ENCODE results near the gene PRPF40B. TPM values are rescaled to one million over a fixed set of nuclear protein-coding genes. Genes with fewer than 3 reads are reported as not detected.

PRPF40B gene
- total RNA-seq (10 to 100 TPM; 16.0 to 17.3 TPM), polyA plus RNA-seq (ENCODE audit: insufficient read length in 6 of 6) (10 to 100 TPM; 17.6 to 27.5 (median 23.7) TPM)
- long read RNA-seq, donor 1, partial matches to known transcripts: 26 of 30 reads
- long read RNA-seq, donor 1, other reads (novel, unspliced or antisense): 0 of 30 reads
- long read RNA-seq, donor 2, partial matches to known transcripts: 9 of 10 reads
- long read RNA-seq, donor 2, other reads (novel, unspliced or antisense): 0 of 10 reads
- long read RNA-seq, donor 3: 0 reads
- long read RNA-seq, donor 4, partial matches to known transcripts: 2 of 5 reads
- long read RNA-seq, donor 4, other reads (novel, unspliced or antisense): 3 of 5 reads
- long read RNA-seq, donor 5, partial matches to known transcripts: 0 of 2 reads
- long read RNA-seq, donor 5, other reads (novel, unspliced or antisense): 0 of 2 reads
- long read RNA-seq, donor 6: 0 reads
- long read RNA-seq, donor 7: 0 reads
- long read RNA-seq, donor 8, partial matches to known transcripts: 0 of 1 reads
- long read RNA-seq, donor 8, other reads (novel, unspliced or antisense): 0 of 1 reads
- long read RNA-seq, donor 9: 0 reads
- long read RNA-seq, donor 10, partial matches to known transcripts: 0 of 8 reads
- long read RNA-seq, donor 10, other reads (novel, unspliced or antisense): 8 of 8 reads
- long read RNA-seq, donor 11: 0 reads
- long read RNA-seq, donor 12, partial matches to known transcripts: 8 of 9 reads
- long read RNA-seq, donor 12, other reads (novel, unspliced or antisense): 0 of 9 reads

- TF ChIP-seq CTCF (IDR thresholded peaks at IDR 0.05): peak in 1 of 2 donors; percentile 26
- intact Hi-C loops (cut with DNase I): no loop called here
- H3K36me3 ChIP-seq: no peaks in the 10 kb centered on the region
- H3K27ac ChIP-seq: peak within 1 kb of the TSS; percentile 67 to 77
- peaks cover 0 to 23% of the 10 kb centered on the region in 2 donors for H3K27me3 ChIP-seq
- peaks cover 11 to 28% of the 10 kb centered on the region in 2 donors for H3K4me1 ChIP-seq
- peak; percentile 93 for ATAC-seq
- H3K4me3 ChIP-seq: peak within 1 kb of the TSS; percentile 46 to 56
- peak; percentile 76 to 97 (median 89) for DNase-seq
- H3K9me3 ChIP-seq: no peaks in the 10 kb centered on the region
Observed at GRCh38 chr12:49623142-49623904, at the start of gene PRPF40B. Gene PRPF40B, plus strand, starts transcription at chr12:49623561. Its CDS starts 30 bp downstream, at chr12:49623591.

GRCh38 chr12:49577589-49578315 is 45.6 kb upstream of the PRPF40B start:
- Histone ChIP-seq H3K4me1 (peaks cover 0 to 3% of the 10 kb centered on the region in 2 donors), H3K4me3 (no peak overlapping the region), H3K27ac (no peak overlapping the region), H3K9me3 (no peaks in the 10 kb centered on the region), H3K27me3 (no peaks in the 10 kb centered on the region), H3K36me3 (no peaks in the 10 kb centered on the region)
- no peak for TF ChIP-seq CTCF (IDR thresholded peaks at IDR 0.05)
- ATAC-seq (no peak), DNase-seq (peak in 1 of 4 donors; percentile 32)
- intact Hi-C loops (cut with DNase I): no loop called here

- Histone ChIP-seq H3K36me3 (no peaks in the 10 kb centered on the region), H3K9me3 (no peaks in the 10 kb centered on the region), H3K27ac (no peak overlapping the region), H3K27me3 (no peaks in the 10 kb centered on the region), H3K4me1 (peaks cover 0 to 3% of the 10 kb centered on the region in 2 donors), H3K4me3 (no peak overlapping the region)
- DNase-seq: no peak
- intact Hi-C loops (cut with DNase I): no loop called here
- no peak for ATAC-seq
- TF ChIP-seq CTCF (IDR thresholded peaks at IDR 0.05): no peak
Observed at GRCh38 chr12:49578471-49579112, 44.8 kb upstream of the PRPF40B start.

GRCh38 chr12:49580572-49581535 is 42.5 kb upstream of the PRPF40B start:
- TF ChIP-seq CTCF (IDR thresholded peaks at IDR 0.05): peak; percentile 58 to 78
- Histone ChIP-seq H3K4me1 (peaks cover 0 to 3% of the 10 kb centered on the region in 2 donors), H3K27ac (no peak overlapping the region), H3K27me3 (no peaks in the 10 kb centered on the region), H3K36me3 (no peaks in the 10 kb centered on the region), H3K9me3 (no peaks in the 10 kb centered on the region), H3K4me3 (no peak overlapping the region)
- DNase-seq: peak in 3 of 4 donors; percentile 60 to 73 (median 63)
- ATAC-seq: peak; percentile 96
- intact Hi-C loops (cut with DNase I): no loop called here
